Measurements from ENCODE around the gene HOXD12. TPM values are rescaled to one million over a fixed set of nuclear protein-coding genes. Genes with fewer than 3 reads are reported as not detected.

Gene HOXD12, protein sequence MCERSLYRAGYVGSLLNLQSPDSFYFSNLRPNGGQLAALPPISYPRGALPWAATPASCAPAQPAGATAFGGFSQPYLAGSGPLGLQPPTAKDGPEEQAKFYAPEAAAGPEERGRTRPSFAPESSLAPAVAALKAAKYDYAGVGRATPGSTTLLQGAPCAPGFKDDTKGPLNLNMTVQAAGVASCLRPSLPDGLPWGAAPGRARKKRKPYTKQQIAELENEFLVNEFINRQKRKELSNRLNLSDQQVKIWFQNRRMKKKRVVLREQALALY
- not detected for polyA plus RNA-seq (2013, experiment 1 of 2)
- not detected for polyA plus RNA-seq (2013, experiment 2 of 2)

DNA sequence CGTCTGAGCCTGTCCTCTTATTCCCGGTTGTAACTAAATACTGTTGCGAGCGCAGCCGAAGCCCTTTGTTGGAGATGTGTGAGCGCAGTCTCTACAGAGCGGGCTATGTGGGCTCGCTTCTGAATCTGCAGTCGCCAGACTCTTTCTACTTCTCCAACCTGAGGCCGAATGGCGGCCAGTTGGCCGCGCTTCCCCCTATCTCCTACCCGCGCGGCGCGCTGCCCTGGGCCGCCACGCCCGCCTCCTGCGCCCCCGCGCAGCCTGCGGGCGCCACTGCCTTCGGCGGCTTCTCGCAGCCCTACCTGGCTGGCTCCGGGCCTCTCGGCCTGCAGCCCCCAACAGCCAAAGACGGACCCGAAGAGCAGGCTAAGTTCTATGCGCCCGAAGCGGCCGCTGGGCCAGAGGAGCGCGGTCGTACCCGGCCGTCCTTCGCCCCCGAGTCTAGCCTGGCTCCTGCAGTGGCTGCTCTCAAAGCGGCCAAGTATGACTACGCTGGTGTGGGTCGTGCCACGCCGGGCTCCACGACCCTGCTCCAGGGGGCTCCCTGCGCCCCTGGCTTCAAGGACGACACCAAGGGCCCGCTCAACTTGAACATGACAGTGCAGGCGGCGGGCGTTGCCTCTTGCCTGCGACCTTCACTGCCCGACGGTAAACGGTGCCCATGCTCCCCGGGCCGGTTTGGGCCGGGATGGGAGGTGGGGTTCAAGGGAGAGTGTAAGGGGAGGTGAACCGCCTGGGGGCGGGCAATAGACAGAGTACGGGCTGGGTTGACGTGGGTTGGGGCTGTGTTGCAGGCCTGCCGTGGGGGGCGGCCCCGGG lies at the start of gene HOXD12:
TSS of gene HOXD12 (plus strand) at position 68 of the 819 bp plus-strand sequence. CDS start at position 75, 7 bp downstream.
- Histone ChIP-seq H2BK15ac (ENCODE audit: low read length) (no peak within 1 kb of the TSS), H3K79me1 (ENCODE audit: low read depth, low read length) (no peaks in the 10 kb centered on the region), H2AFZ (ENCODE audit: low read length) (peak within 1 kb of the TSS; percentile 30), H3K36me3 (replicated peaks in 1 of 2; ENCODE audit: control insufficient read depth in 2 of 2, insufficient read depth in 2 of 2, low read length in 2 of 2) (no peaks in the 10 kb centered on the region), H3K27me3 (ENCODE audit: control insufficient read depth in 3 of 3, insufficient read depth in 3 of 3, low read depth in 1 of 3, low read length in 3 of 3) (peaks cover 74 to 100% (median 95%) of the 10 kb centered on the region in 3 experiments), H2AK5ac (ENCODE audit: low read depth, low read length) (no peak within 1 kb of the TSS), H3K18ac (ENCODE audit: low read length) (no peak within 1 kb of the TSS), H2BK120ac (ENCODE audit: low read depth, low read length) (no peak within 1 kb of the TSS), H4K91ac (ENCODE audit: low read depth, low read length, poor library complexity) (no peak within 1 kb of the TSS), H3K14ac (ENCODE audit: low read length) (peak within 1 kb of the TSS; percentile 28), H3K9me3 (replicated peaks in 1 of 2; ENCODE audit: control insufficient read depth in 2 of 2, insufficient read depth in 1 of 2, low read depth in 1 of 2, low read length in 2 of 2) (peaks cover 7 to 8% of the 10 kb centered on the region in 2 donors), H3K4me1 (ENCODE audit: control insufficient read depth in 2 of 2, insufficient read depth in 1 of 2, low read depth in 1 of 2, low read length in 2 of 2) (no peaks in the 10 kb centered on the region), H3K27ac (replicated peaks; ENCODE audit: low read length) (no peak within 1 kb of the TSS), H3K9ac (ENCODE audit: low read depth, low read length, poor library complexity) (no peak within 1 kb of the TSS), H2BK5ac (ENCODE audit: low read length) (no peak within 1 kb of the TSS), H4K8ac (ENCODE audit: low read depth, low read length) (no peak within 1 kb of the TSS), H3K23ac (ENCODE audit: low read depth, low read length, poor library complexity) (no peak within 1 kb of the TSS), H3K4me2 (ENCODE audit: insufficient read depth, low read length, poor library complexity, severe bottlenecking) (no peak within 1 kb of the TSS), H2BK12ac (ENCODE audit: low read length) (no peak within 1 kb of the TSS), H3K4ac (ENCODE audit: low read length) (no peak within 1 kb of the TSS), H3K4me3 (ENCODE audit: low read length in 2 of 2) (no peak within 1 kb of the TSS)
- no peak for DNase-seq (ENCODE audit: low spot score)
- WGBS, 2 donors (ENCODE audit: extremely low coverage in 2 of 2, insufficient read length in 2 of 2, insufficient replicate concordance in 1 of 2) = no CpG with 5 or more reads among the region's 70 CpGs

DNA sequence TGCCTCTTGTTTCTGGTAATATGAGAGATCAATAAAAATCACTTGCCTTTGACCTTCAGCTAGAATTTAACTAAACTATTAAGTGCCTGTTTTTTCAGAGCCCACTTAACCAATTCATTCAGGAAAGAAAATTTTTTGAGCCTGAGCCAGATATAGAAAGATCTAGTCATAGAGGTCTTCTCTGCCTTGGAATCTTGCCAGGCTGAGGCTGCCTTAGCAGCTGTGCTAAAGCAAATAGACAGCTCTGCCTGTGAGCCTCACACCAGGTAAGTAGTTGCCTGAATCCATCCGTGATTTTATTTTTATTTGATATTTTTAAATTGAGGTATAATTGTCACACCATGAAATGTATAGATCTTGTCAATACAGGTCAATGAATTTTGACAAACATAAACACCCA lies 43.2 kb upstream of the HOXD12 start:
- Histone ChIP-seq H4K8ac (ENCODE audit: low read depth, low read length) (no peak overlapping the region), H2AFZ (ENCODE audit: low read length) (no peak overlapping the region), H3K18ac (ENCODE audit: low read length) (no peak overlapping the region), H2BK120ac (ENCODE audit: low read depth, low read length) (no peak overlapping the region), H3K27me3 (ENCODE audit: control insufficient read depth in 3 of 3, insufficient read depth in 3 of 3, low read depth in 1 of 3, low read length in 3 of 3) (peaks cover 0 to 2% (median 0%) of the 10 kb centered on the region in 3 experiments), H3K4ac (ENCODE audit: low read length) (no peak overlapping the region), H4K91ac (ENCODE audit: low read depth, low read length, poor library complexity) (no peak overlapping the region), H2BK15ac (ENCODE audit: low read length) (no peak overlapping the region), H3K27ac (replicated peaks; ENCODE audit: low read length) (no peak overlapping the region), H3K4me1 (ENCODE audit: control insufficient read depth in 2 of 2, insufficient read depth in 1 of 2, low read depth in 1 of 2, low read length in 2 of 2) (no peaks in the 10 kb centered on the region), H3K4me2 (ENCODE audit: insufficient read depth, low read length, poor library complexity, severe bottlenecking) (no peak overlapping the region), H3K14ac (ENCODE audit: low read length) (no peak overlapping the region), H2AK5ac (ENCODE audit: low read depth, low read length) (no peak overlapping the region), H2BK12ac (ENCODE audit: low read length) (no peak overlapping the region), H3K23ac (ENCODE audit: low read depth, low read length, poor library complexity) (no peak overlapping the region), H3K9me3 (replicated peaks in 1 of 2; ENCODE audit: control insufficient read depth in 2 of 2, insufficient read depth in 1 of 2, low read depth in 1 of 2, low read length in 2 of 2) (no peaks in the 10 kb centered on the region), H3K36me3 (replicated peaks in 1 of 2; ENCODE audit: control insufficient read depth in 2 of 2, insufficient read depth in 2 of 2, low read length in 2 of 2) (no peaks in the 10 kb centered on the region), H3K79me1 (ENCODE audit: low read depth, low read length) (no peaks in the 10 kb centered on the region), H2BK5ac (ENCODE audit: low read length) (no peak overlapping the region), H3K4me3 (ENCODE audit: low read length in 2 of 2) (no peak overlapping the region), H3K9ac (ENCODE audit: low read depth, low read length, poor library complexity) (no peak overlapping the region)
- no CpG with 5 or more reads among the region's 1 CpG for WGBS, 2 donors (ENCODE audit: extremely low coverage in 2 of 2, insufficient read length in 2 of 2, insufficient replicate concordance in 1 of 2)
- no peak for DNase-seq (ENCODE audit: low spot score)

DNA sequence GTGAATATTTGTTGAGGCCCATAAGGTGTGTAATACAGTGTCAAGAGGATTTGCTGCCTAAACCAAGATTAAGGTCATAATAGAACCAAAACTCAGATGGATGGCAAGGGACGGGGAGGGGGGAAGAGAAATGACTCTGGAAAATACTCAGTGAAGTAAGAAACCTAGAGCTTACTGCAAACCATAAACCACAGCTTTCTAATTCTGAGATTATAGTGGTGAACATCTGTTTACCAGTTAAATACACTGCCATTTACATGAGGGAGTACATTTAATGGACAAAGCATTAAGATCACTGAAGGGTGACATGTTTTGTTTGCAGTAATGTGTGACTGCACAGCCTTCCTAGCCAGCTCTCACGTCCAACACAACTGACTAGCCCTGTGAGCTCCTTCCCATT lies 35.6 kb upstream of the HOXD12 start:
- Histone ChIP-seq H3K9me3 (replicated peaks in 1 of 2; ENCODE audit: control insufficient read depth in 2 of 2, insufficient read depth in 1 of 2, low read depth in 1 of 2, low read length in 2 of 2) (peaks cover 0 to 4% of the 10 kb centered on the region in 2 donors), H3K4me3 (ENCODE audit: low read length in 2 of 2) (no peak overlapping the region), H2AK5ac (ENCODE audit: low read depth, low read length) (no peak overlapping the region), H3K9ac (ENCODE audit: low read depth, low read length, poor library complexity) (no peak overlapping the region), H2AFZ (ENCODE audit: low read length) (no peak overlapping the region), H2BK12ac (ENCODE audit: low read length) (no peak overlapping the region), H3K36me3 (replicated peaks in 1 of 2; ENCODE audit: control insufficient read depth in 2 of 2, insufficient read depth in 2 of 2, low read length in 2 of 2) (no peaks in the 10 kb centered on the region), H3K18ac (ENCODE audit: low read length) (no peak overlapping the region), H3K14ac (ENCODE audit: low read length) (no peak overlapping the region), H4K91ac (ENCODE audit: low read depth, low read length, poor library complexity) (no peak overlapping the region), H4K8ac (ENCODE audit: low read depth, low read length) (no peak overlapping the region), H2BK15ac (ENCODE audit: low read length) (no peak overlapping the region), H3K27ac (replicated peaks; ENCODE audit: low read length) (no peak overlapping the region), H3K27me3 (ENCODE audit: control insufficient read depth in 3 of 3, insufficient read depth in 3 of 3, low read depth in 1 of 3, low read length in 3 of 3) (peaks cover 6 to 39% (median 24%) of the 10 kb centered on the region in 3 experiments), H3K4me2 (ENCODE audit: insufficient read depth, low read length, poor library complexity, severe bottlenecking) (no peak overlapping the region), H2BK120ac (ENCODE audit: low read depth, low read length) (no peak overlapping the region), H2BK5ac (ENCODE audit: low read length) (no peak overlapping the region), H3K4ac (ENCODE audit: low read length) (no peak overlapping the region), H3K79me1 (ENCODE audit: low read depth, low read length) (no peaks in the 10 kb centered on the region), H3K4me1 (ENCODE audit: control insufficient read depth in 2 of 2, insufficient read depth in 1 of 2, low read depth in 1 of 2, low read length in 2 of 2) (peaks cover 0 to 3% of the 10 kb centered on the region in 2 donors), H3K23ac (ENCODE audit: low read depth, low read length, poor library complexity) (no peak overlapping the region)
- no CpG with 5 or more reads among the region's 2 CpGs for WGBS, 2 donors (ENCODE audit: extremely low coverage in 2 of 2, insufficient read length in 2 of 2, insufficient replicate concordance in 1 of 2)
- no peak for DNase-seq (ENCODE audit: low spot score)
